HG02938 (cell line): Measurements from ENCODE around the gene GLIPR1.
"Not testable (repeated sequence)": the region's sequence is repeated elsewhere in the genome, so short reads cannot be mapped to it uniquely, and the experiment has no call there.

Source experiments
- ATAC-seq: cut with Tn5 transposase; IDR thresholded peaks from one replicate; pipeline ENCODE4 v1.9.1; 2021; ENCODE audit warnings: mild to moderate bottlenecking, moderate library complexity; ENCODE audit not compliant: unreplicated experiment

The GLIPR1 gene

GRCh38 chr12:75508159-75508558 is 27.6 kb downstream of the GLIPR1 start:
- ATAC-seq: no peak

GRCh38 chr12:75509621-75510020 is 29.1 kb downstream of the GLIPR1 start:
- ATAC-seq: no peak

GRCh38 chr12:75511116-75512048 is 30.8 kb downstream of the GLIPR1 start, which contains the start of gene KRR1:
Gene KRR1, minus strand, starts transcription at chr12:75511609. Its CDS starts 12 bp downstream, at chr12:75511597.
- ATAC-seq: peak; percentile 96

DNA sequence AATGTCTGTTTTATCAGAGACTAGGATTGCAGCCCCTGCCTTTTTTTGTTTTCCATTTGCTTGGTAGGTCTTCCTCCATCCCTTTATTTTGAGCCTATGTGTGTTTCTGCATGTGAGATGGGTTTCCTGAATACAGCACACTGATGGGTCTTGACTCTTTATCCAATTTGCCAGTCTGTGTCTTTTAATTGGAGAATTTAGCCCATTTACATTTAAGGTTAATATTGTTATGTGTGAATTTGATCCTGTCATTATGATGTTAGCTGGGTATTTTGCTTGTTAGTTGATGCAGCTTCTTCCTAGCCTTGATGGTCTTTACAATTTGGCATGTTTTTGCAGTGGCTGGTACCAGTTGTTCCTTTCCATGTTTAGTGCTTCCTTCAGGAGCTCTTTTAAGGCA is 40.7 kb downstream of the GLIPR1 start:
- ATAC-seq: not testable (repeated sequence)

GRCh38 chr12:75522124-75522523 is 41.6 kb downstream of the GLIPR1 start:
- not testable (repeated sequence) for ATAC-seq

GRCh38 chr12:75525263-75525662 is 44.7 kb downstream of the GLIPR1 start:
- ATAC-seq: no peak

DNA sequence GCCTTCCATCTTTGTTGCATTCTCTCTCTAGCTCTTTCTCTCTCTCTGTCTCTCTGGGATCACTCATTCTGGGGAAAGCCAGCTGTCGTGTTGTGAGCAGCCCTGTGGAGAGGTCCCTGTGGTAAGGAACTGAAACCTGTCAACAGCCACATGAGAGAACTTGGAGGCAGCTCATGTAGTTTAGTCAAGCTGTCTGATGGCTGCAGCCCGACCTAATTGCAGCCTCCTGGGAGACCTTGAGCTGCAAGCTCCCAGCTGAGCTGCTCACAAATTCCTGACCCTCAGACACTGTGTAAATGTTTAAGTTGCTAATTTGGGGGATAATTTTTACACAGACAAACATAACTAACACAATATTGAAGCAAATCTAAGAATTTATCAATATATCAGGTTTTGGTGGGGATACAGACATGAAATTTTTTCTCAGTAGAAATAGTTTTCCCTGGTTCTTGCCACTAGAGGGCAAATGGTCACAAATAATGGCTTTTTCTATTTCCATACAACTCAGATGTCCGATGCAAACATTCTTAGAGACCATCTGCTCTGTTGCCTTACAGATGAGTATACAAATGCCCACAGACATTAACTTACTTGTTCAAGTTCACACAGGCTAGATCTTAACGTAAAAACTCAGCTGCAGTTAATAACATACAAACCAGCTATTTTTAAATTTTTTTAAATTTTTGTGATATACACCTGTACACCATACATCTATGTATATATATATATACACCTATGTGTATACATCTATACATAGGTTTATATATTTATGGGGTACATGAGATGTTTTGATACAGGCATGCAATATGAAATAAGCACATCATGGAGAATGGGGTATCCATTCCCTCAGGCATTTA is 46.3 kb downstream of the GLIPR1 start:
- peak; percentile 93 for ATAC-seq

- no peak for ATAC-seq
These were observed 47.7 kb downstream of the GLIPR1 start for GRCh38 chr12:75528272-75528671.

DNA sequence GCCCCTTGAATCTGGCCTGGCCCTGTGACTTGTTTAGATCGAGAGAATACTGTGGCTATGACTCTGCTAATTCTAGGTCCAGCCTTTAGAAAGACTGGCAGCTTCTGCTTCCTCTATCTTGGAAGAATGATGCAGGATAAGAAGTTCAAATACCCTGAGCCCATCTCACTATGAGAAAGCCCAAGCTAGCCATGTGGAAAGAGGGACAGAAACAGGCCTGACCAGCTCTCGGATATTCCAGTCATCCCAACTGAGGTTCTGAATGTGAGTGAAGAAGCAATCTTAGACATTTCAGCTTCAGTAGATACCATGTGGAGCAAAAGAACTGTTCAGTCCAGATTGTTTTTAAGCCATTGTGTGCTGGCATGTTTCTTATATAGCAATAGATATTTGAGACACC is 48.1 kb downstream of the GLIPR1 start:
- ATAC-seq: no peak

GRCh38 chr12:75529316-75529715 is 48.8 kb downstream of the GLIPR1 start:
- no peak for ATAC-seq

GRCh38 chr12:75529826-75530225 is 49.3 kb downstream of the GLIPR1 start:
- no peak for ATAC-seq

- no peak for ATAC-seq
These were observed 52.7 kb downstream of the GLIPR1 start for GRCh38 chr12:75533239-75533638.

DNA sequence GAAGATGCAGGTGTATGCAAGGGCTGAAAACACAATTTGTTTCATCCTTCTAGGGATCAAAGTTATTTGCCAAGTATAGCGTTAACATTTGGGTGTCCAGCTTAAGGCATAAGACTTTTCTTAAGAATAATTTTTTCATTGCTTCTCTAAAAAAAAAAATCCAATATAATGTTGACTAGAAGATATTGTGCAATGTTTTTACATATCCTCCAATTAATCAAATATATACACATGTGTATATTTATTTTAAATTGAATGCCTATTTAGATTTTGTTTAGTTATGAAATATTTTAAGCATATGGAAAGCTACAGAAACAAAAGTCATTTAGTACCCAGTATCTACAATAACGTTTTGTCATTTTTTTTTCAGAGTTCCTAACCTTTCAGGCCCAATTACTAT is 59.3 kb downstream of the GLIPR1 start:
- no peak for ATAC-seq

GRCh38 chr12:75542942-75543341 is 62.4 kb downstream of the GLIPR1 start:
- no peak for ATAC-seq

GRCh38 chr12:75543529-75543928 is 63.0 kb downstream of the GLIPR1 start:
- no peak for ATAC-seq

- ATAC-seq: no peak
These were observed 65.1 kb downstream of the GLIPR1 start for GRCh38 chr12:75545636-75546035.

- ATAC-seq: no peak
These were observed 68.3 kb downstream of the GLIPR1 start for GRCh38 chr12:75548879-75549278.

GRCh38 chr12:75549989-75550388 is 69.4 kb downstream of the GLIPR1 start:
- no peak for ATAC-seq

DNA sequence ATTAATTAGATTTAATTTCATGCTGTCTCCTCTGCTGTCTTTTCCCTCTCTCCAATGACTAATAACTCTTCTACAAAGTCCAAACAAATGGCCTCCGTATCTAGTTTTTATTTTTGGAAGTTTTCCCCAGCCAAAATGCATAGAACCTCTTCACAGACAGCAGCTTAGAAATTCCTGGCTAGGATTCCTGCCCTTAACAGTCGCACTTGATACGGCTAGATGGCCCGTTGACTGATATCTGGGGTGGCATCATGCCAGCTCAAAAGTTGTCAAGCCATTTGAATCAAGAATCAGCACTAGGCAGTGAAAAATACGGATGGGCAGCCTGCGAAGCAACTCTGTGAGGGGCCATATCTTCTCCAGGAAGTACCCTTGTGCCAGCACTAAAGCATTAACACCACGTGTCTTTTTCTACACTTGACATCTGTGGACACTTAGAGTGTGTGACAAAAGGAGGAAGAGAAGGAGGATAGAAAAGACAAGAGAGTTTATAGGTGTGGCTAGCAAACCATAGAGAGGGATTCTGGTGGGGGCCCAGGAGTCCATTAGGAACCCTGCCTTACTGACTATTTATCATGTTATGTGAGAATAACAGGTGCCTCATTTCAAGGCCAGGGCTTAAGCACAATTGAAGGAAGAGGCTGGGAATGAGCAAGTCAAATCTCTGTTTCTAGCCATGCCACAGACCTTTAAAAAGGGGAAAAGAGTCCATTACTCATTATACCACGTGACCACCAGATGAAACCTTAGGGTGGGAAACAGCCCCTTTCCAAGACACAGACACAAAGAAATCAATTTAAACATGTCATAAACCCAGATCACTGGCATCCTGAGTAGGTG is 70.1 kb downstream of the GLIPR1 start:
- ATAC-seq: no peak

- no peak for ATAC-seq
These were observed 70.9 kb downstream of the GLIPR1 start for GRCh38 chr12:75551477-75551876.

GRCh38 chr12:75553398-75553797 is 72.8 kb downstream of the GLIPR1 start:
- no peak for ATAC-seq
